ENCODE measurements around the gene SLC29A4. TPM values are rescaled to one million over a fixed set of nuclear protein-coding genes. Genes with fewer than 3 reads are reported as not detected.
"Not testable (repeated sequence)": the region's sequence is repeated elsewhere in the genome, so short reads cannot be mapped to it uniquely, and the experiment has no call there.

Gene SLC29A4
- total RNA-seq, 1 experiment from 2014 or later, result 12.5 TPM

GRCh38 chr7:5315761-5316160, 33.0 kb downstream of the SLC29A4 start:
- no peak for DNase-seq (ENCODE audit: low spot score)
- in situ Hi-C loops (cut with HindIII; ENCODE audit: low sequenced_read_pairs), result no loop called here

DNA sequence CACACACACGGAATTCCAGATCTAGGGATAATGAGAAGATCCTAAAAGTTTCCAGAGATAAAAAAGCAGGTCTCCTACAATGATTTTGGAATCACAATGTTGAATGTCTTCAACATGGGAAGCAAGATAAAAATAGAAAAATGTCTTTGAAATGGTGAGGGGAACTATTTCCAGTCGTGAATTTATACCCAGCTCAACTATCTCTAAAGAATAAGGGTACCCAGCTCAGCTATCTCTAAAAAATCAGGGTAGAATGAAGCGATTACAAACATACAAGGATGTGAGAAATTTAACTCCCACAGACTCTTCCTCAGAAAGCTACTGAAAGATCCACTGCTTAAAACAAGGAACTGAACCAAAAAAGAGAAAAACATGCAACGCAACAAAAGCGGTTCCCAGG, 35.9 kb downstream of the SLC29A4 start:
- DNase-seq (ENCODE audit: low spot score); in situ Hi-C loops (cut with HindIII; ENCODE audit: low sequenced_read_pairs): not testable (repeated sequence)

DNA sequence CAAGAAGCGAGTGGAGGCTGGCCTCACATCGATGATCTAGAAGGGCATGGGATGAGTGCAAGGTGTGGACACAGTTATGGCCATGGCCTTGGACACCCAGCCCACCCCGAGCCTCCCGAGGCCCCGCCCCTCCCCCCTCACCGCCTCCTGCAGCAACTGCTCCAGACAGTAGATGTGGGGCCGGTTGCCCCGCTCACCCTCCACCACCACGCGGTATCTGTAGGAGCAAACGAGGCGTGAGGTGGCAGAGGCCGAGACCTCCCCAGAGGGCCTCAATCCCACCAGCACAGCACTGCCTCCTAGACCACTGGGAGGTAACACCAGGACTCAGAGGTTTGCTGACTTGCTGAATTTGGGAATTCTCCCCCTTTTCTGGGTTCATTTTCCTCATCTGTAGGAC, 37.6 kb downstream of the SLC29A4 start:
- in situ Hi-C loops (cut with HindIII; ENCODE audit: low sequenced_read_pairs), result no loop called here
- DNase-seq (ENCODE audit: low spot score), result no peak

- DNase-seq (ENCODE audit: low spot score), result no peak
- in situ Hi-C loops (cut with HindIII; ENCODE audit: low sequenced_read_pairs), result no loop called here
Measured at GRCh38 chr7:5320802-5321396, 38.2 kb downstream of the SLC29A4 start.

DNA sequence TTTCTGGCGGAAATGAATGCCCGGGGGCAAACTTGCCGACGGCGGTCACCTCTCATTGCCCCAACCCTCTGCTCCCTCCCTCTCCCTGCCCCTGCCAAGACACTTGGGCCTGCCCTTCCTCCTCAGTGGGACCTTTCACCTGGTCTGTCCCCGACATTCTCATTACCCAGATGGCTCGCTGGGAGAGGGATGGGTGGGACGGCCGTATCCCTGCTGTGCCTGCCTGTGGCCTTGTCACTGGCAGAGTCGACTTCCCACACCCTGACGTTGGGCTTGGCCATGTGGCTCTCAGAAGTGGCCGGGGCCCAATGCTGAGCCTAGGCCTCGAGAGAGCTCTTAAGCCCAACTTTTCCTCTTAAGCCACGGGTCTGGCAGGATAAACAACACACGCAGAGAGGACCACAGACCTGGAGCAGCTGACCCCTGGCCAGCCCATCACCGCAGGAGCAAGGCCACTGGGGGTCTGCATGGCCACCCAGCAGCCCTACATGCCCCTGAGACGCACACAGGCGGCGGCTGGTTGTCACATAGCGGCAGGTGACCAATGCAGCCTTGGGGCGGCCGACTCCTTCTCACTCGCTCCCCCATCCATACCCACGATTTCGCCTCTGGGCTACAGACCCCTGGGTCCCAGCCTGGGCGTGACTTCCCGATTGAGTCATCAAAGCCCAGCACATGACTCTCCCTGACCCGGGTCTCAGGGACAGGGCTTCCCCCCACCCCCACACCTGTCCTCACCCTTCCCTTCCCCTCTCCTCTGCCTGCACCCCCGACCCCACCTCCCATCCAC, 40.1 kb downstream of the SLC29A4 start:
- no peak for DNase-seq (ENCODE audit: low spot score)
- in situ Hi-C loops (cut with HindIII; ENCODE audit: low sequenced_read_pairs), result no loop called here

- in situ Hi-C loops (cut with HindIII; ENCODE audit: low sequenced_read_pairs); DNase-seq (ENCODE audit: low spot score): not testable (repeated sequence)
Measured at GRCh38 chr7:5323800-5324781, 41.3 kb downstream of the SLC29A4 start.

DNA sequence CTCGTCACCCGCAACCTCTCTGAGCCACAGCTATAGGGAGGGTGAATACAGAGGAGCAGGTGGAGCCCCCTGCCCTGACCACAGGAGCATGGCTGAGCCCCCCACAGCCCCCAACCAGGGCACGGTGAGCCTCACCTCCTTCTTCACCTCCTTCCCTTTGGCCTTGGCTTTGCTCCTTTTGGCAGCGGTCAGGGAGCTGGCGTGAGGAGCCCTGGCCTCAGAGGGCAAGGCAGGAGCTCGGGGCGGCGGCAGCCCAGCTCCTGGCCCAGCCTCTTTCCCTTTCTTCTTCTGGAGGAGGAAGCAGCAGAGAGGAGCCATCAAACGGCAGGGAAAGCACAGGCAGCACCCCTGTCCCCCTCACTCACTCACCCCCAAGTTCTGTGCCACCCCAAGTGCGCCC, 42.2 kb downstream of the SLC29A4 start:
- DNase-seq (ENCODE audit: low spot score), result no peak
- in situ Hi-C loops (cut with HindIII; ENCODE audit: low sequenced_read_pairs), result no loop called here

DNA sequence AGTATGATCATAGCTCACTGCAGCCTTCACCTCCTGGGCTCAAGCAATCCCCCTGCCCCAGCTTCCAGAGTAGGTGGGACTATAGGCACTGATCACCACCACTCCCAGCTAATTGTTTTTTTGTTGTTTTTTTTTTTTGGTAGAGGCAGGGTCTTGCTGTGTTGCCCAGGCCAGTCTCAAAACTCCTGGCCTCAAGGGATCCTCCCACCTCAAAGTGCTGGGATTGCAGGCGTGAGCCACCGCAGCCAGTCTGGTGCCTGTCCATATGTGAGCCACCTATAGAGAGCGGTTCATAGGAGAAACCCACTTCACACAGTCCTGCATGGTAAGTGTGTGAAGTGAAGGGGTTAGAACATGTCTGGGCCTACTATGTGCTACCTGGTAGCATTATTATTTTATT, 47.5 kb downstream of the SLC29A4 start:
- in situ Hi-C loops (cut with HindIII; ENCODE audit: low sequenced_read_pairs), result no loop called here
- DNase-seq (ENCODE audit: low spot score), result no peak

DNA sequence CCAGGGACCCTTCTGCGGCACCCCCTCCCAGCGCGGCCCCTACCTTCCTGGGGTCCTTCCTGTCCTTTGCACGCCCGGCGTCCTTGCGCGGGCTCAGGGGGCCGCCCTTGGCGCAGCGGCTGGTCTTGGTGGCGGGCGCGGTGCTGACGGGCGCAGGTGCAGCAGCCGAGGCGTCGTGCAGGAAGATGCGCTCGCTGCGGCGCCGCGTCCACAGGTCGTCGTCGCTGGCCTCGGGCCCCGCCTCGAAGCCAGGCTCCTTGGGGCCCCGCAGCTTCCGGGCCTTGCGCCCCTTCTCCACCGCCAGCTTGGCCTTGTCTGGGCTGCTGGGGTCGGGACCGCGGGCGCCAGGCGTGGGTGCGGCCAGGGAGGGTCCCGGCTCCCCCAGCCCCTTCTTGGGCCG, 49.8 kb downstream of the SLC29A4 start:
- in situ Hi-C loops (cut with HindIII; ENCODE audit: low sequenced_read_pairs), result no loop called here
- DNase-seq (ENCODE audit: low spot score), result no peak

GRCh38 chr7:5333121-5334045, 50.6 kb downstream of the SLC29A4 start:
- DNase-seq (ENCODE audit: low spot score), result no peak
- in situ Hi-C loops (cut with HindIII; ENCODE audit: low sequenced_read_pairs), result no loop called here

GRCh38 chr7:5334671-5335070, 51.9 kb downstream of the SLC29A4 start:
- DNase-seq (ENCODE audit: low spot score), result no peak
- in situ Hi-C loops (cut with HindIII; ENCODE audit: low sequenced_read_pairs), result no loop called here

DNA sequence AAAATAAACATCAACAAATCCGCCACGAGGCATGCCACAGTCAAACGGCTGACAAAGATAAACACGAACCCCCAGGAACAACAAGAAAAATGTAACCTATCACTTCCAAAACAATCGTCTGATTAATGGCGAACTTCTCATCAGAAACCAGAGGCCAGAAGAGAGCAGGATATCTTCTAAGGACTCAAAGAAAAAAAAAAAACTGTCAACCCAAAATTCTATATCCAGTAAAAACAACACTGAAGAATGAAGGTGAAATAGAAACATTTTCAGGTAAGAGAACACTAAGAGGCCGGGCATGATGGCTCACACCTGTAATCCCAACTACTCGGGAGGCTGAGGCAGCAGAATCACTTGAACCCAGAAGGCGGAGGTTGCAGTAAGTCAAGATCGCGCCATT, 54.3 kb downstream of the SLC29A4 start:
- in situ Hi-C loops (cut with HindIII; ENCODE audit: low sequenced_read_pairs), result no loop called here
- DNase-seq (ENCODE audit: low spot score), result no peak

GRCh38 chr7:5339955-5340354, 57.2 kb downstream of the SLC29A4 start:
- in situ Hi-C loops (cut with HindIII; ENCODE audit: low sequenced_read_pairs), result no loop called here
- no peak for DNase-seq (ENCODE audit: low spot score)

GRCh38 chr7:5342631-5343030, 59.9 kb downstream of the SLC29A4 start:
- in situ Hi-C loops (cut with HindIII; ENCODE audit: low sequenced_read_pairs), result no loop called here
- DNase-seq (ENCODE audit: low spot score), result no peak

GRCh38 chr7:5343884-5344283, 61.1 kb downstream of the SLC29A4 start:
- in situ Hi-C loops (cut with HindIII; ENCODE audit: low sequenced_read_pairs), result no loop called here
- no peak for DNase-seq (ENCODE audit: low spot score)

DNA sequence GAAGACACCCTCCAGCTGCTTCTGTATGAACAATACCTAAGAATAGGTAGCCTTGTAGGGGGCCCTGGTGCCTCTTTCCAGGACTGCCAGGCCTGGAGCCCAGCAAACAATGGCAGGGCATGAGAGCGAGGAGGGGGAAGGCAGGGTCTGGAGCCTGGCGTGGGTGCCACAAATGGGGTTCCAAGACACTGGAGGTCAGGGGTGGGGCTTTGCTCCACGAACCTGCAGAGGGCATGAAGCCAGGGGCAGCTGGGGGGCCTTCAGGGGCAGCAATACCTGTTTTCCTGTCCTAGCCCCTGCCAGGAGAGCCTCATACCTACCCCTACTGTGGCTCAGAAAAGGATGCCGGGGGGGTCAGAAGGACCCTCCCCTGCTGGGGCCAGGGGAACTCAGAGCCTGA, 61.6 kb downstream of the SLC29A4 start:
- DNase-seq (ENCODE audit: low spot score), result no peak
- in situ Hi-C loops (cut with HindIII; ENCODE audit: low sequenced_read_pairs), result no loop called here

DNA sequence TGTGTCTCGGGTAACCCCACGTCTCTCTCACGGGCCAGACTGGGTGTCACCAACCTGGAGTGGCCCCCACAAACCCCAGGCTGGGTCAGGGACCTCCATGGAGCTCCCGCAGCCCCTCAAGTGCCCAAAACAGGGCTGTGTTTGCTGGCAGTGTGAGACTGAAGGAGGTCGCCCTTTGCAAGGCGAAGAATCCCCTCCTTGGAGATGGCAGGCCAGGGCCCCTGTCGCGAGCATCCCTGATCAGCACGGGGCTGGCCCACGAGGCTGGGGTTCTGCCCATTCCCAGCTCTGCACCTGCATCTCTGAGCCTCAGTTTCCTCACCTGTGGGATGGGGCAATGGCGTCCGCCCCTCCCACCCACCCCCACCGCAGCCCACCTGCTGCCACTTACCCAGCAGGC, 62.4 kb downstream of the SLC29A4 start:
- in situ Hi-C loops (cut with HindIII; ENCODE audit: low sequenced_read_pairs), result no loop called here
- DNase-seq (ENCODE audit: low spot score), result no peak

- no peak for DNase-seq (ENCODE audit: low spot score)
- in situ Hi-C loops (cut with HindIII; ENCODE audit: low sequenced_read_pairs), result no loop called here
Measured at GRCh38 chr7:5345671-5346070, 62.9 kb downstream of the SLC29A4 start.
